PC-9 (cell line): ENCODE measurements around the gene ELF3. TPM values are rescaled to one million over a fixed set of nuclear protein-coding genes. Genes with fewer than 3 reads are reported as not detected.

Experiments used
- BruUV-seq: library from RNA; stranded (reverse); fragments of 400-500 nt; replicated peaks from 2 replicates; lab custom pipeline; 2021; lab: Mats Ljungman, UMichigan
- CTCF ChIA-PET: fragments of 300-600 bp; sonication (Branson Sonifier 250); formaldehyde crosslinking; loops from one replicate; lab custom pipeline; 2022; ENCODE audit warnings: antibody characterized with exemption; lab: Charles Lee
- POLR2A ChIA-PET: fragments of 300-600 bp; sonication (Branson Sonifier 250); formaldehyde crosslinking; loops from one replicate; lab custom pipeline; 2022; ENCODE audit warnings: antibody characterized with exemption; ENCODE audit not compliant: unreplicated experiment; lab: Charles Lee
- DNase-seq, 2 experiments: peaks; one replicate each; pipeline versions ENCODE4 v3.0.0 to v3.0.0-alpha.2; 2015 to 2022; ENCODE audit warnings: mixed read lengths in 1 of 2
- H2AFZ ChIP-seq: fragments of 200-600 bp; sonication (generic); 2 replicates; pipeline ENCODE4 v1.8.1; 2017; ENCODE audit warnings: antibody characterized with exemption
- H3F3A ChIP-seq: fragments of 200-600 bp; sonication (generic); 2 replicates; pipeline ENCODE4 v1.8.1; 2017; ENCODE audit warnings: antibody characterized with exemption, mild to moderate bottlenecking, low read depth; ENCODE audit not compliant: insufficient read depth
- H3K27ac ChIP-seq: fragments of 200-600 bp; sonication (generic); 2 replicates; pipeline ENCODE4 v1.6.1; 2016; ENCODE audit warnings: mixed run types
- H3K27me3 ChIP-seq: fragments of 200-600 bp; sonication (generic); 2 replicates; pipeline ENCODE4 v1.6.1; 2016; ENCODE audit warnings: low read depth, mixed run types; ENCODE audit not compliant: insufficient read depth
- H3K36me3 ChIP-seq: fragments of 200-600 bp; sonication (generic); 2 replicates; pipeline ENCODE4 v1.6.1; 2016; ENCODE audit warnings: low read depth, mixed run types
- H3K4me1 ChIP-seq: fragments of 200-600 bp; sonication (generic); replicated peaks from 2 replicates; pipeline ENCODE4 v1.6.1; 2016; ENCODE audit warnings: mixed run types; ENCODE audit not compliant: insufficient read depth
- H3K4me2 ChIP-seq: fragments of 200-600 bp; sonication (generic); 2 replicates; pipeline ENCODE4 v1.6.1; 2017; ENCODE audit warnings: mixed run types
- H3K4me3 ChIP-seq: fragments of 200-600 bp; sonication (generic); 2 replicates; pipeline ENCODE4 v1.6.1; 2016; ENCODE audit warnings: mixed run types
- H3K79me2 ChIP-seq: fragments of 200-600 bp; sonication (generic); 2 replicates; pipeline ENCODE4 v1.6.1; 2017; ENCODE audit warnings: low read depth, mixed run types
- H3K9me2 ChIP-seq: fragments of 200-600 bp; sonication (generic); 2 replicates; pipeline ENCODE4 v1.8.1; 2017; ENCODE audit warnings: mild to moderate bottlenecking; ENCODE audit not compliant: insufficient read depth
- H3K9me3 ChIP-seq: fragments of 200-600 bp; sonication (generic); 2 replicates; pipeline ENCODE4 v1.8.1; 2016; ENCODE audit warnings: low read depth; ENCODE audit not compliant: insufficient read depth
- H4K20me1 ChIP-seq: fragments of 200-600 bp; sonication (generic); 2 replicates; pipeline ENCODE4 v1.8.1; 2017; ENCODE audit not compliant: insufficient read depth
- EZH2 ChIP-seq: fragments of 200-600 bp; sonication (generic); IDR thresholded peaks from 2 replicates; pipeline ENCODE4 v1.8.0; 2017; ENCODE audit warnings: antibody characterized with exemption, low read depth
- intact Hi-C: fragments of 100-400 bp; cut with micrococcal nuclease; formaldehyde crosslinking; loops from one replicate; pipeline ENCODE4 v1.10.0; 2022; ENCODE audit not compliant: unreplicated experiment
- total RNA-seq: library from RNA; stranded (reverse); gene quantifications from 2 replicates; pipeline ENCODE4 v1.2.3, GENCODE V29; 2021
- TF ChIP-seq, protein P1 (sequence below): fragments of 200-600 bp; sonication (generic); conservative IDR thresholded peaks from 2 replicates; pipeline ENCODE4 v1.6.1; 2017; ENCODE audit warnings: mixed run types, antibody characterized with exemption, mild to moderate bottlenecking, moderate library complexity

ELF3 gene
- total RNA-seq, 1 experiment from 2014 or later = 295 TPM

- intact Hi-C loops = no loop called here
- no peaks in the 10 kb centered on the region for H3K9me3 ChIP-seq
- peak overlapping the region; percentile 72; the same call in 1 of the 2 replicates for H3K4me3 ChIP-seq
- no peaks in the 10 kb centered on the region for H3K27me3 ChIP-seq
- ChIA-PET CTCF (interaction anchor here (0.6 to 0.7 kb wide), 2 partner anchors 29 to 98 kb away, joined by 4 read pairs; no protein-coding TSS in a partner anchor), POLR2A (interaction anchor here (0.7 kb wide), 2 partner anchors 169 to 188 kb away, joined by 4 to 23 read pairs; no protein-coding TSS in a partner anchor)
- H3F3A ChIP-seq = peaks cover 13% of the 10 kb centered on the region; the same call in 1 of the 2 replicates
- H3K4me2 ChIP-seq = peak overlapping the region; percentile 86
- peaks cover 14% of the 10 kb centered on the region for H3K4me1 ChIP-seq
- no peaks in the 10 kb centered on the region for H3K9me2 ChIP-seq
- no peak for TF ChIP-seq EZH2
- TF ChIP-seq, protein P1, sequence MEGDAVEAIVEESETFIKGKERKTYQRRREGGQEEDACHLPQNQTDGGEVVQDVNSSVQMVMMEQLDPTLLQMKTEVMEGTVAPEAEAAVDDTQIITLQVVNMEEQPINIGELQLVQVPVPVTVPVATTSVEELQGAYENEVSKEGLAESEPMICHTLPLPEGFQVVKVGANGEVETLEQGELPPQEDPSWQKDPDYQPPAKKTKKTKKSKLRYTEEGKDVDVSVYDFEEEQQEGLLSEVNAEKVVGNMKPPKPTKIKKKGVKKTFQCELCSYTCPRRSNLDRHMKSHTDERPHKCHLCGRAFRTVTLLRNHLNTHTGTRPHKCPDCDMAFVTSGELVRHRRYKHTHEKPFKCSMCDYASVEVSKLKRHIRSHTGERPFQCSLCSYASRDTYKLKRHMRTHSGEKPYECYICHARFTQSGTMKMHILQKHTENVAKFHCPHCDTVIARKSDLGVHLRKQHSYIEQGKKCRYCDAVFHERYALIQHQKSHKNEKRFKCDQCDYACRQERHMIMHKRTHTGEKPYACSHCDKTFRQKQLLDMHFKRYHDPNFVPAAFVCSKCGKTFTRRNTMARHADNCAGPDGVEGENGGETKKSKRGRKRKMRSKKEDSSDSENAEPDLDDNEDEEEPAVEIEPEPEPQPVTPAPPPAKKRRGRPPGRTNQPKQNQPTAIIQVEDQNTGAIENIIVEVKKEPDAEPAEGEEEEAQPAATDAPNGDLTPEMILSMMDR = no peak
- H3K79me2 ChIP-seq = peaks cover 39% of the 10 kb centered on the region
- no peak for DNase-seq
- no TSS peak for BruUV-seq
- H3K36me3 ChIP-seq = peaks cover 8% of the 10 kb centered on the region; the same call in 1 of the 2 replicates
- no peak overlapping the region for H2AFZ ChIP-seq
- H4K20me1 ChIP-seq = no peaks in the 10 kb centered on the region
- H3K27ac ChIP-seq = no peak overlapping the region
Observed at GRCh38 chr1:201984446-201984845, 25.9 kb upstream of the ELF3 start.

DNA sequence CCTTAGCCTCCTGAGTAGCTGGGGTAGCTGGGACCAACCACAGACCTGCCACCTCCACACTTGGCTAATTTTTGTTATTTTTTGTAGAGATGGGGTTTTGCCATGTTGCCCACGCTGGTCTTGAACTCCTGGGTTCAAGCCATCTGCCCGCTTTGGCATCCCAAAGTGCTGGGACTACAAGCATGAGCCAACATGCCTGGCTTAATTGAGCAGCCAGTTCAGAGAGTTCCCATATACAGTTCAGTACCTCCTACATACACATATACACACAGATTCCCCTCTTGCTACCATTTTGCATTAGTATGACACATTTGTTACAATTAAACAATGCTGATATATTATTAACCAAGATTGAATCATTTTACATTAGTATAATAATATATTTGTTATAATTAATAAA lies 25.0 kb upstream of the ELF3 start:
- ChIA-PET POLR2A (interaction anchor here (0.6 kb wide), 1 partner anchor 14 kb away, joined by 11 read pairs; no protein-coding TSS in a partner anchor), CTCF (no interaction called here)
- Histone ChIP-seq H4K20me1 (no peaks in the 10 kb centered on the region), H3K4me1 (peaks cover 14% of the 10 kb centered on the region), H3F3A (peaks cover 13% of the 10 kb centered on the region; the same call in 1 of the 2 replicates), H3K27ac (no peak overlapping the region), H3K9me3 (no peaks in the 10 kb centered on the region), H2AFZ (no peak overlapping the region), H3K4me2 (no peak overlapping the region), H3K79me2 (peaks cover 39% of the 10 kb centered on the region), H3K36me3 (peaks cover 8% of the 10 kb centered on the region; the same call in 1 of the 2 replicates), H3K27me3 (no peaks in the 10 kb centered on the region), H3K4me3 (no peak overlapping the region), H3K9me2 (no peaks in the 10 kb centered on the region)
- no TSS peak for BruUV-seq
- no peak for DNase-seq
- TF ChIP-seq, protein P1 = no peak
- no peak for TF ChIP-seq EZH2
- intact Hi-C loops = no loop called here

DNA sequence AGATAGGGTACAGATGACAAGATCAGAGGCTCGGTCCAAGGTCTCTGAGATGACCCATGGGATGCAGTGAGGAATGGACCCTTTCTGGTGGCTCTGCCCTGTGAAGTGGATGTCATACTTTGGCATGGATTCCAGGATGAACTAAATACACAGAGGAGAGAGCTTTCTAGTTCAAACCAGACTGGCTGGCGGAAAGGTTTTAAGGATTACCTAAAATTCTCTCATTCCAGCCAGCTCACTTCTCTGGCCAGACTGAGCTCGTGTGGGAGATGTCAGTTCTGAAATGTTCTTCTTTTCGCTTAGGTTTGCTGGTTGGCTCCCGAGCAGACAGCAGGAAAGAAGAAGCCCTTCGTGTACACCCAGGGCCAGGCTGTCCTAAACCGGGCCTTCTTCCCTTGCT lies 21.8 kb upstream of the ELF3 start:
- H3K9me2 ChIP-seq = no peaks in the 10 kb centered on the region
- H3K4me3 ChIP-seq = no peak overlapping the region
- H3K27me3 ChIP-seq = no peaks in the 10 kb centered on the region
- no peak for DNase-seq
- H3K9me3 ChIP-seq = no peaks in the 10 kb centered on the region
- peaks cover 8% of the 10 kb centered on the region; the same call in 1 of the 2 replicates for H3K36me3 ChIP-seq
- no peak overlapping the region for H3K4me2 ChIP-seq
- no peaks in the 10 kb centered on the region for H4K20me1 ChIP-seq
- peaks cover 35% of the 10 kb centered on the region for H3K79me2 ChIP-seq
- no TSS peak for BruUV-seq
- H3K4me1 ChIP-seq = peaks cover 9% of the 10 kb centered on the region
- POLR2A ChIA-PET = no interaction called here
- H2AFZ ChIP-seq = no peak overlapping the region
- peaks cover 9% of the 10 kb centered on the region; the same call in 1 of the 2 replicates for H3F3A ChIP-seq
- CTCF ChIA-PET = interaction anchor here (0.6 kb wide), 1 partner anchor 503 kb away, joined by 4 read pairs; no protein-coding TSS in a partner anchor
- intact Hi-C loops = no loop called here
- H3K27ac ChIP-seq = no peak overlapping the region
- TF ChIP-seq, protein P1 = no peak
- no peak for TF ChIP-seq EZH2
